NCI-H2107 treated with DMSO at 0.1 percent for 48 hours (cell line): ENCODE data around the gene CECR2.
A peak's percentile ranks its signal among the peaks of the same experiment; 100 is the strongest.

ENCODE experiments used
- DNase-seq: peaks from one replicate; lab custom pipeline; 2025; ENCODE audit not compliant: unreplicated experiment; lab: John Stamatoyannopoulos, UW

Gene CECR2

GRCh38 chr22:17366830-17367229, 2.4 kb upstream of the CECR2 start:
- DNase-seq, result no peak

DNA sequence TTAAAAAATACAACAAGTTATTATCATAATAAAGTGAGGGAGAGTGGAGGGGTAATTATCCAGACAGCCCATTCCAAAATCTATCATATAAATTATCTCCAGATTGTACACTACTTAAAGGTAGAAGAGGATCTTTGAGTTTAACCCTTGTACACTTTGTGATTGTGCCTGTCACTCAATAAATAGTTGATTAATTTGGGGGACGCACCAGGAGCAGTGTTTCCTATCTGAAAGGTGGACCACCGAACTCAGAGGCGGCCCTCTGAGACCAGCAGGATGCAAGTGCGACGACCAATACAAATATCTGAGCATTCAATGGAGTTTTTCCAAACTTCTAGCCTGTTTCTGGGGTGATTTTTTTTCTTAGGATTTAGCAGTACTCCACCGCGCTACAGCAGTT, 1.1 kb upstream of the CECR2 start:
- no peak for DNase-seq

- peak; percentile 59 for DNase-seq
These were observed 464 bp upstream of the CECR2 start for GRCh38 chr22:17368554-17369438.

DNA sequence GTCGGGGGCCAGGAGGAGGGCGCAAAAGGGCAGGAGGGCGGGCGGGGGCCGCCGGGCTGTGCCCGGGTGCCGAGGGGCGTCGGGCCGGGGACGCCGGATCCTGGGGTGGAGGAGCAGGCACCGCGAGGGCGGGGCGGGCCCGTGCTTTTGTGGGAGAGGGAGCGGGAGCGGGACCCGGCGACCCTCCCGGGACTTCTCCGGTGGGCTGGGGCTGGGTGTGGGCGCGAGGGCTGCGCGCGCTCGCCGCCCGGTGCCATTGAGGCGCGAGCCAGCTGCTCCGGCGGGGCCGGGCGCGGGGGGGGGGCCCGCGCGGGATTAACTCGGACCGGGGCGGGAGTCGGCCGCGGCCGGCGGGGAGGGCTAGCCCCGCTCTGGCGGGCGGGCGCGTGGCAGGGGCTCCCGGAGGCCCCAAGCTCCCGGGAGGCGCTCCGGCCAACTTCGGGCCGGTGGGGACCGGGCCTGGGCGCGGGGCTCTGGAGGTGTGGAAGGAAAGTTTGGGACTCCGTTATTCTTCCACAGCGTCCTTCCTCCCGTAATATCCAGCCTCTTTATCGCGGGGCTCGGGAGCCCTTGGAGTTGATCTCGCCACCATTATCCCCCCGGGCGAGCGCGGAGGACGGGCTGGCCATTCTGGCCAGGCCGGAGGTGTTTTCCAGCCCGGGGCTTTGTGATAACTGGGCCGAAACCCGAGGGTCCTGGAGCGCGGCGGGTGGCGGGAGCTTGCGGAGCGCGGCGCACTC, 936 bp downstream of the CECR2 start:
- no peak for DNase-seq

DNA sequence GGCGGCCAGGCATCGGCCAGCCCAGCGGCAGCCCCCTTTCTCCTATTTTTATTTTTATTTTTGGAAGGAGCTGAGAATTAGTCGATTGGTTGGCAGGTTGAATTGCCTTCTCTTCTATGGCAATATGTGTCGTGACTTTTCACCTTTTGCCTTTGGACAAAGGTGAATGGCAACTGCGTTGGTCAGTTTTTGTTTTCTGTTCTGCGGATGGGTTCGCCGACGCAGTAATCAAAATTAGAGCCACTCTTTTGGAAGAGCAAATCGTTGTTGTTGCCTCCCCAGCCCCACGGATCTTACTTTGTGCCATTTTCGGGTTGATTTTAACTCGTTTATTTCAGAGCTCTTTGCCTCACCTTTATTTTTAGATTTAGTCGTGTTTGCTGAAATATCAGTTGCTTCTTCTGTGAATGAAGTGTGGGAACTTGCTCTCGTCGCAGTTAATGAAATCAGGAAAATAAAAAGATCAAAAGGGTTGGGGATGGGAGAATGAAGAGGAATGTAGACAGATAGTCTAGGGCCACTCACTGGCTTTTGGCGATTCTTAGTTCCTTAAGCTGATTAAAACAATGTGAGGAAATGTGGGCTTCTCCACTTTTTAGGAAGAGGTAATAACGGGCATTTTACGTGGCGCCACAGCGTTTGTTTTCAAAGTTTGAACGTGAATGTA, 1.6 kb downstream of the CECR2 start:
- DNase-seq, result no peak

GRCh38 chr22:17371448-17371847, 2.2 kb downstream of the CECR2 start:
- DNase-seq, result no peak

GRCh38 chr22:17373855-17374254, 4.6 kb downstream of the CECR2 start:
- no peak for DNase-seq

DNA sequence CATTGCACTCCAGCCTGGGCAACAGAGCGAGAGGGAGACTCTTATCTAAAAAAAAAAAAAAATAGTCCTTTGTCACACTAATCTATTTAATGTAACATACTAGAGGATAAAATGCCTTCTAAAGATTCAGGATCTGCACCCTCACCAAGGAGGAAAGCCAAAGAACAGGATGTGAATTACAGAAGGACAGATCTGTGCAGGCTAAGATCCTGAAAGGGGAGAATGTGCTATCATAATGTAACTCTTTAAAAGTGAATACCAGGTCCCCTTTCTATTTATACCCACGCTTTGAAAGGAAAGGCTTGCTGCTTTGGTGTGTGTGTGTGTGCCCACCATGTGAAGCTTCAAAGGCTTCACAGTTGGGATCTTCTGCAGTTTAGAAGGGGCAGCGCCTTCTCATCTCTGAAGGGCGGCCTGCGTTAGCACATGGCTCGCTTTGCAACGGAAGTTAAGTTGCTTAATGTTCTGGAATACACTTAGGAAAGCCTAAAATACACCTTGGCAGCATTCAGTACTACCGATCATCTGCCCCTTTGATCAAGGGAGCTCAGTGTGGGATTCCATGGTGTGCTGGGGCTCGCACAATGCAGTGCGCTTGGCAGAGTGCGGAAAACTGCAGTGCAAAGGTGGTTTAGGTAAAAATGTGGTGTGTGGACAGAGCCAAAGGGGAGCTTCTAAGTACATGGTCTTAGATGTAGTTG, 6.8 kb downstream of the CECR2 start:
- DNase-seq, result no peak

DNA sequence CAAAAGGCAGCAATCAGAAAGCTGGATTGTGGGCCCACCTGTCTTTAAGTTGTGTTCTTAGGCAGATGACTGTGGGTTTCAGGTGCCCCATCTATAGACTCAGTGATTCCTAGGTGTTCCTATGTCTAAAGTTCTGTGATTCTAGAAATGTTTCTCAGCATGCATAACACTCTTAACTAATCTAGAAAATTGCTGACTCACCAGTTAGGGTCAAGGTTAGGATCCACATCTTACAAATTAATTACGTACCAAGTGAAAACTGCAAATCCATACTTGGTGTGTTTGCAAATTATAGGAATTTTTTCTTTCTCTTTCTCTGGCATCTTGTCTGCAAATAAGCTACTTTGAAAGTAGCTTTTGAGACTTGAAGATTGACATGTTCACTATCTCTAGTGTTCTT, 7.7 kb downstream of the CECR2 start:
- DNase-seq, result no peak

DNA sequence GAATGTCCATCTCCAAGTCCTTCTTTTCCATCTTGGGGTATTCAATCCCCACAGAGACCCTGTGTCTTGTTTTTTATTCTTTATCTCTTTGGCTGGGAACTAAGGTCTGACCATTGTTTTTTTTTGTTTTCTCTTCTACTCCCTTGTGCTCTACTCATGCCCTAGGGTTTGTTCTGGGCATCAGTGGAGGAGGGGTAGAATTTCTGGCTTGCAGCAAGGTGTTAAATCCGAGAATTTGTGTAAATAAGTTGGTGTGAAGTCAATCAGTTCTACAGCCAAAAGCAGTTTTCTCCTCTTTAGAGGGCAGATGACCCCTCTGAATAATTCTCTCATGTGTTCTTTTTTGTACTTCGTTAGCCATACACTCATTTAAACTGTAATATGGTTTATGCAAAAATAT, 10.7 kb downstream of the CECR2 start:
- DNase-seq, result no peak

- no peak for DNase-seq
These were observed 11.3 kb downstream of the CECR2 start for GRCh38 chr22:17380359-17381087.

DNA sequence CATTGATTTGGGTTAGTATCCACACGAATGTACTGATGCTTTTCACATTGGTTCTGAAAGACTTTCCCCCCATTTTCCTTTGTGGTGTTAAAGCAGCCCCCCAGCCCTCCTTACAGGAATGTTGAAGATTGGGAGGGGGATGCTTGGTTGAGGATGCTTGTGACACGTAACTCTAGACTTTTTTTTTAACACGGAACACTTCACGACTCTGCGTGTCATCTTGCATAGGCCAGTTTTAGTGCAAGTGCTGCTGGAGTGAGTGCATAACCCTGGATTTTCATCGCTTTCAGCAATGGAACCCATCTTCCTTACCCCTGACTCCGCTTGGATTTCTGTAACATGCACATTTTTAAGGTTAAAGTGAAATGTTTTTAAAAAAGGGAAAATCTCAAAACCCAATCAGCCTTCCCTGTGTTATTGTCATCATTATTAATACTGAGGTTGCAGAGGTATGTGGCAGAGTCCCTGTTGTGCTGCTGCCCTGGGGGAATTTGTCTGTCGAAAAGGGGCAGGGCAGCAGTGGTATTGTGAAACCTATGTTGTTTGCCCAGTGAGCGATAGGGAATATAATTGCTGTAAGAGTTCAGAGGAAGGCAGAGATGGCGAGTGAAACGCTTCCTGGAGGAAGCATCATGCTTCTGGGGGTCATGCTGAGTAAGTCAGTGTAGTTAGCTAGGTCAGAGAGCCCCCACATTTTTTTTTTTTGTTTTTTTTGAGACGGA, 12.1 kb downstream of the CECR2 start:
- no peak for DNase-seq

- DNase-seq, result no peak
These were observed 15.5 kb downstream of the CECR2 start for GRCh38 chr22:17384612-17385330.

GRCh38 chr22:17387356-17387755, 18.1 kb downstream of the CECR2 start:
- DNase-seq, result no peak

GRCh38 chr22:17388235-17388634, 19.0 kb downstream of the CECR2 start:
- no peak for DNase-seq

DNA sequence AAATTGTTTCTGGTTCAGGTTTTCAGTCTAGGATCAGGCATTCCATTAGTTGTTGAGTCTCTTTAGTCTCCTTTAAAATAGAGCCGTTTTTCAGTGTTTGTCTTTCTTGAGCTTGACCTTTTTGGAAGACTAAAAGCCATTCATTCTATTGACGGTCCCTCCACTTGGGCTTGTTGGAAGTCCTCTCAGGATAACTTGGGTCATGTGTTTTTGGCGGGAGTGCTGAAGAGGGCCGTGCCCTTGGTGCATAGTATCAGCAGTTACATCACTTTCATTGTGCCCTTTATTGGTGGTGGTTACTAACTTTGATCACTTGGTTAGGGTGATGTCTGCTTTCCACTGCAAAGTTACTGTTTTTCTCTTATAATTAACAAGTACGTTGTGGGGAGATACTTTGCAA, 20.8 kb downstream of the CECR2 start:
- DNase-seq, result no peak

DNA sequence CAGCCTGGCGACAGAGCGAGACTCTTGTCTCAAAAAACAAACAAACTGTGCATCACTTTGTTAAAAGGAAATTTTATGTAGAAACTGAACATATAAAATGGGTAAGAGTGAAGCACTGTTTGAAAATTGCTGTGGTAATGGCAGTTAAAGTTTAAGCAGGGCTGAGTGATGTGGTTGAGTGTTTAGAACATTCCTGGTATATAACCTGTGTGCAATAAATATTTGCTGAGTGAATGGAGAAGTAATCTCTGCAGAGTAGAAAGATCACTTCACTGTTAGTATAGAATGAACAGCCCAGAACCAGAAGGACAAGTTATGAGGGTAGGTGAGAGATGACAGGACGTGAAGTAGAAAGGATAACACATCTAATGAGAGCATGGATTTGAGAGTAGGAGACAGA, 27.3 kb downstream of the CECR2 start:
- DNase-seq, result no peak

DNA sequence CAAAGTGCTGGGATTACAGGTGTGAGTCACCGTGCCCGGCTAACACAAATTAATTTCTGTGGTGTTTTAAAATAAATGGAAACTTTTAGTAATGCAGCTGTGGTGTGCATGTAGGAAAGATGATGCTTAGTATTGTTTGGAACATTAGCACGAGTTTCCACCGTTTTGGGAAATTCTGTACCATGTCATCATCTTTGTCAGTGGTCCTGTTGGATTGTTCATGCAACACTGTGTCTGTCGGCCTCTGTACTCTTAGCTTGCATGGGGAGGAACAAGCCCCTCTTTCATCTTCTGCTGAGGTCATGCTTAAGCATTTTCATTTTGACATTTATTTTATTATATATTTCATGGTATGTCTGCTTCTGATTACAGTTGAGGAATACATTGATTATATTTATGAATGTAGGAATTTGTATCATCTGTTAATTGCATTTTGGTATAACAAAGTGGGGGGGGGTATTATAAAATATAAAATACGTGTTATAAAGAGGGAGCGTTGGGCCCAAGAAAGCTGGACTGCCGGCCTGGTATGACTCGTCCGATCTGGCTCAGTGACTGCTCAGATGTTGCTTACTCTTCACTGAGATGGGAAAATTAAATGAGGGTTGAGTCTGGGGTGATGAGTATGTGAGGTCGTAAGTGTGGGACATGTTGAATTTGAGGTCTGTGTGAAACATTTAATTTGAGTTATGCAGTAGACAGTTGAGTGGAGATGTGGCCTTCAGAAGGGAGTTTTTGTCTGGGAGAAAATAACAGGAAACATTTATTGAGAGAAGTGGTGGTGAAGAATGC, 28.7 kb downstream of the CECR2 start:
- DNase-seq, result no peak
